HG03060 (cell line): ENCODE results near the gene DMBX1.

Source experiments
- ATAC-seq: cut with Tn5 transposase; IDR thresholded peaks from one replicate; pipeline ENCODE4 v1.9.1; 2021; ENCODE audit warnings: low read depth, moderate number of reproducible peaks; ENCODE audit not compliant: unreplicated experiment

DMBX1 gene

GRCh38 chr1:46458846-46459245, 30.8 kb upstream of the DMBX1 start:
- ATAC-seq, result no peak

- ATAC-seq, result no peak
Observed at GRCh38 chr1:46459315-46459714, 30.3 kb upstream of the DMBX1 start.

GRCh38 chr1:46461017-46461808, 28.4 kb upstream of the DMBX1 start:
- no peak for ATAC-seq

- no peak for ATAC-seq
Observed at GRCh38 chr1:46461809-46462448, 27.7 kb upstream of the DMBX1 start.

- no peak for ATAC-seq
Observed at GRCh38 chr1:46464013-46464548, 25.6 kb upstream of the DMBX1 start.

- no peak for ATAC-seq
Observed at GRCh38 chr1:46464915-46465314, 24.7 kb upstream of the DMBX1 start.

- ATAC-seq, result no peak
Observed at GRCh38 chr1:46465981-46466476, 23.6 kb upstream of the DMBX1 start.

GRCh38 chr1:46466477-46467182, 23.0 kb upstream of the DMBX1 start:
- no peak for ATAC-seq

- ATAC-seq, result no peak
Observed at GRCh38 chr1:46467183-46467504, 22.5 kb upstream of the DMBX1 start.

GRCh38 chr1:46469881-46470280, 19.8 kb upstream of the DMBX1 start:
- ATAC-seq, result no peak

GRCh38 chr1:46471848-46472492, 17.7 kb upstream of the DMBX1 start:
- ATAC-seq, result no peak

GRCh38 chr1:46472498-46473181, 17.0 kb upstream of the DMBX1 start:
- no peak for ATAC-seq

- ATAC-seq, result no peak
Observed at GRCh38 chr1:46473991-46474390, 15.6 kb upstream of the DMBX1 start.

GRCh38 chr1:46474570-46474969, 15.1 kb upstream of the DMBX1 start:
- no peak for ATAC-seq

- ATAC-seq, result no peak
Observed at GRCh38 chr1:46476673-46477072, 13.0 kb upstream of the DMBX1 start.

- no peak for ATAC-seq
Observed at GRCh38 chr1:46477153-46477929, 12.3 kb upstream of the DMBX1 start.

- no peak for ATAC-seq
Observed at GRCh38 chr1:46478721-46479485, 10.7 kb upstream of the DMBX1 start.

GRCh38 chr1:46479744-46480350, 9.8 kb upstream of the DMBX1 start:
- ATAC-seq, result no peak
